AG09309 (cell line): Measurements from ENCODE around the gene RAD23B.
A peak's percentile ranks its signal among the peaks of the same experiment; 100 is the strongest.
"Not testable (repeated sequence)": the region's sequence is repeated elsewhere in the genome, so short reads cannot be mapped to it uniquely, and the experiment has no call there.

ENCODE experiments used
- DNase-seq: peaks from one replicate; pipeline ENCODE4 v3.0.0-alpha.2; 2010; ENCODE audit warnings: low read depth
- H3K4me3 ChIP-seq: 2 replicates; pipeline ENCODE4 v1.5.1; 2011; ENCODE audit warnings: mild to moderate bottlenecking, low read depth, low read length, moderate library complexity; ENCODE audit not compliant: control insufficient read depth
- TF ChIP-seq, protein P1 (sequence below): IDR thresholded peaks from 2 replicates; pipeline ENCODE4 v1.5.1; 2011; ENCODE audit warnings: mild to moderate bottlenecking, low read depth, low read length, inconsistent platforms; ENCODE audit not compliant: insufficient read depth, control insufficient read depth; ENCODE audit errors: missing control alignments

The RAD23B gene

DNA sequence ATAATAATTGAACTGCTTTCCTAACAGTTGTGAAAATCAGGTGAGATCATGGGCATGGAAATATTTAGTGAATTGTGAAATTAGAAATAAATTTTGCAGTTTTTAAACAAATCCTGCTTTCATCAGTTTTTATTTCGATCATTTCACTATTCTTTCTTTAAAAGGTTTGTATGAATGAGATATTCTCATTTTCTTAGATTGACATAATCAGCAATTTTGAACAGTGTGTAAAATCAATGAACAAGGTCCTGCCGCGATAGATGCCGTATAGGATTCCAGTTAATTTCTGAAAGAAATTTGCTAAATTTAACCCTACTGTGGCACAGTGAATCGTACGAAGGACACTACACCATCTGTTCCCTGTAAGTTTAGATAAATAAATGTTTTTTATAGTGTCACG lies 7.5 kb downstream of the RAD23B start:
- TF ChIP-seq, protein P1, sequence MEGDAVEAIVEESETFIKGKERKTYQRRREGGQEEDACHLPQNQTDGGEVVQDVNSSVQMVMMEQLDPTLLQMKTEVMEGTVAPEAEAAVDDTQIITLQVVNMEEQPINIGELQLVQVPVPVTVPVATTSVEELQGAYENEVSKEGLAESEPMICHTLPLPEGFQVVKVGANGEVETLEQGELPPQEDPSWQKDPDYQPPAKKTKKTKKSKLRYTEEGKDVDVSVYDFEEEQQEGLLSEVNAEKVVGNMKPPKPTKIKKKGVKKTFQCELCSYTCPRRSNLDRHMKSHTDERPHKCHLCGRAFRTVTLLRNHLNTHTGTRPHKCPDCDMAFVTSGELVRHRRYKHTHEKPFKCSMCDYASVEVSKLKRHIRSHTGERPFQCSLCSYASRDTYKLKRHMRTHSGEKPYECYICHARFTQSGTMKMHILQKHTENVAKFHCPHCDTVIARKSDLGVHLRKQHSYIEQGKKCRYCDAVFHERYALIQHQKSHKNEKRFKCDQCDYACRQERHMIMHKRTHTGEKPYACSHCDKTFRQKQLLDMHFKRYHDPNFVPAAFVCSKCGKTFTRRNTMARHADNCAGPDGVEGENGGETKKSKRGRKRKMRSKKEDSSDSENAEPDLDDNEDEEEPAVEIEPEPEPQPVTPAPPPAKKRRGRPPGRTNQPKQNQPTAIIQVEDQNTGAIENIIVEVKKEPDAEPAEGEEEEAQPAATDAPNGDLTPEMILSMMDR: no peak
- H3K4me3 ChIP-seq: no peak overlapping the region
- DNase-seq: no peak

DNA sequence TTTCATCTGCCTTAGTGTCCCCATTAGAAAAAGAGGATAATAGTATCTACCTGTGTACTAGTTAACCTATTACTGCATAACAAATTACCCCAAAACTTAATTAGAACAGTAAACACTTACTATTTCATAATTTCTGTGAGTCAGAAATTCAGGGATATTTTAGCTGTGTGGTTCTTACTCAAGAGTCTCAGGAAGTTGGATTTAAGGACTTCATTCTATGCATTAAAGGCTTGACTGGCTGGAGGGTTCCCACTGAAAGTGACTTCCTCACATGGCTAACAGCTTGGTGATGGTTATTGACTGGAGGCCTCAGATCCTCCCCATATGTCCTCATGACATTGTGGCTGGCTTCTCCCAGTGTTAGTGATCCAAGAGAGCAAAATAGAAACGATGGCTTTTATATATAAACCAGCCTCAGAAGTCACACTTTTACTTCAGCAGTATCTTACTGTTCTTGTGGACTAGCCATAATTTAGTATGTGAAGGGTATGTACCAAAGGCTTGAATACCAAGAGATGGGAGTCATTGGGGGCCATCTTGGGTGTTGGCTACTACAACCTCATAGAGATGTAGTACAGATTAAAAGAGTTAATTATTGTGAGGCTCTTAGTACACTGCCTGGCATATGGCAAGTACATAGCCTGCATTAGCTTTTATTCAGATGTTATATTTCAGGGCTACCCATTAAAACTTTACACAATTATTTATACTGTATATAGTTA lies 9.9 kb downstream of the RAD23B start:
- no peak for DNase-seq
- TF ChIP-seq, protein P1: no peak
- no peak overlapping the region for H3K4me3 ChIP-seq

DNA sequence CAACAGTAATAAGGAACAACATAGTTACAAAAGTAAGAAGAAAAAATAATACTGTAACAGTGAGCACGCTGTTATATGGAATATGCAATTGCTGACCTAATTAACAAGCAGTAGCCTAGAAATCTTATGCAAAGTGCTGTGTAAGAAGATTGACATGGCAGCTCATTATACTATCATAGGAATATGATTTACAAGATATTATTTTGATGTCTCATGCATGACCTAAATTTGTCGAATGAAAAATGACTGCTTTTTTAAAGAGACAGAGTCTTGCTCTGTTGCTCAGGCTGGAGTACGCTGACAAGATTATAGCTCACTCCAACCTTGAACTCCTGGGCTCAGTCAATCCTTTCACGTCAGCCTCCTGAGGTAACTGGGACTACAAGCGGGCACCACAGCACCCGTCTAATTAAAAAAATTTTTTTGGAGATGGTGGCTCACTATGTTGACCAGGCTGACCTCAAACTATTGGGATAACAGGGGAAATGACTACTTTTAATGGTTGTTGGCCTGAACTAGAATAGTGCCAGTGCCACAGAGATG lies 10.5 kb downstream of the RAD23B start:
- DNase-seq: no peak
- no peak overlapping the region for H3K4me3 ChIP-seq
- TF ChIP-seq, protein P1: no peak

DNA sequence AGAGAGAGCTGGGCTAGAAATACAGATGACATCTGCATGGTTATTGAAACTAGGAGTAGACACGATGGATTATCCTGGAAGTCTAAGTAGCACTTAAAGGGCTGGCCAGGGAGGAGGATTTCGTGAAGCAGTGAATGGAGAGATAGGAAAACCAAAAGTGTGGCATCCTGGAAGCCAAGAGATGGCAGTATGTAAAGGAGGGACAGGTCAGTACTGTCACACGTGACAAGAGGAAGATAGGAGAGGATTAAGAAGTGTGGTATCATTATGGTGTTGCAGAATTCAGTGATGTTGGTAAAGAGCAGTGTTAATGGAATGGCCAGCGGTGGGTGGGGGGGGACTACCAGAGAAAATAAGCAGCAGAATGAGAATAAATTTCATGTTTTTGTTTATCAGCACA lies 11.7 kb downstream of the RAD23B start:
- no peak for DNase-seq
- H3K4me3 ChIP-seq: no peak overlapping the region
- TF ChIP-seq, protein P1: no peak

GRCh38 chr9:107295995-107296394 lies 12.9 kb downstream of the RAD23B start:
- no peak overlapping the region for H3K4me3 ChIP-seq
- no peak for DNase-seq
- TF ChIP-seq, protein P1: no peak

DNA sequence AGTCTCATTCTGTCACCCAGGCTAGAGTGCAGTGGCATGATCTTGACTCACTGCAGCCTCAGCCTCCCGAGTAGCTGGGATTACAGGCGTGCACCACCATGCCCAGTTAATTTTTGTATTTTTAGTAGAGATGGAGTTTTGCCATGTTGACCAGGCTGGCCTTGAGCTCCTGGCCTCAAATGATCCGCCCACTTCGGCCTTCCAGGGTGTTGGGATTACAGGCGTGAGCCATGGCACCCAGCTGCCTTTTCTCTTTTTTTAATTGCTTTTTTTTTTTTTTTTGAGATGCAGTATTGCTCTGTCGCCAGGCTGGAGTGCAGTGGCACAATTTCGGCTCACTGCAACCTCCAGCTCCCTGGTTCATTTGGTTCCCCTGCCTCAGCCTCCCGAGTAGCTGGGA lies 13.5 kb downstream of the RAD23B start:
- not testable (repeated sequence) for DNase-seq, H3K4me3 ChIP-seq

DNA sequence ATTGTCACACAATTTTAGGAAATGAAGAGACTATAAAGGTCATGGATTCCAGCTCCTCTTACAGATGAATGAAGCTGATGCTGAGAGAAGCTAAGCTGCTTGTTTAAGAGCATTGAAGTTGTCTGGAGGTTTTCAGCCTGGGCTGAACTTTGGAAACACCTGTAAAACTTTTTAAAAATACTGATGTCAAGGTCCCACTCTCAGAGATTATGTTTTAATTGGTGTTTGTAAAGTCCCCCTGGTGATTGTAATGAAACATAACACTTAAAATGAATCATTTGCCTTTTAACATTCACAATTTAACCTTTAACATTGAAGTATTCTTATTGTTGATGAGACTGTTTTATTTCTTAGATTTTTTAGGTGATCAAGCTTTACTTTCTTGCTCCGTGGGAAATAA lies 16.4 kb downstream of the RAD23B start:
- no peak for DNase-seq
- TF ChIP-seq, protein P1: peak; percentile 21
- no peak overlapping the region for H3K4me3 ChIP-seq
